Measurements from ENCODE around the gene PTK7.

DNA sequence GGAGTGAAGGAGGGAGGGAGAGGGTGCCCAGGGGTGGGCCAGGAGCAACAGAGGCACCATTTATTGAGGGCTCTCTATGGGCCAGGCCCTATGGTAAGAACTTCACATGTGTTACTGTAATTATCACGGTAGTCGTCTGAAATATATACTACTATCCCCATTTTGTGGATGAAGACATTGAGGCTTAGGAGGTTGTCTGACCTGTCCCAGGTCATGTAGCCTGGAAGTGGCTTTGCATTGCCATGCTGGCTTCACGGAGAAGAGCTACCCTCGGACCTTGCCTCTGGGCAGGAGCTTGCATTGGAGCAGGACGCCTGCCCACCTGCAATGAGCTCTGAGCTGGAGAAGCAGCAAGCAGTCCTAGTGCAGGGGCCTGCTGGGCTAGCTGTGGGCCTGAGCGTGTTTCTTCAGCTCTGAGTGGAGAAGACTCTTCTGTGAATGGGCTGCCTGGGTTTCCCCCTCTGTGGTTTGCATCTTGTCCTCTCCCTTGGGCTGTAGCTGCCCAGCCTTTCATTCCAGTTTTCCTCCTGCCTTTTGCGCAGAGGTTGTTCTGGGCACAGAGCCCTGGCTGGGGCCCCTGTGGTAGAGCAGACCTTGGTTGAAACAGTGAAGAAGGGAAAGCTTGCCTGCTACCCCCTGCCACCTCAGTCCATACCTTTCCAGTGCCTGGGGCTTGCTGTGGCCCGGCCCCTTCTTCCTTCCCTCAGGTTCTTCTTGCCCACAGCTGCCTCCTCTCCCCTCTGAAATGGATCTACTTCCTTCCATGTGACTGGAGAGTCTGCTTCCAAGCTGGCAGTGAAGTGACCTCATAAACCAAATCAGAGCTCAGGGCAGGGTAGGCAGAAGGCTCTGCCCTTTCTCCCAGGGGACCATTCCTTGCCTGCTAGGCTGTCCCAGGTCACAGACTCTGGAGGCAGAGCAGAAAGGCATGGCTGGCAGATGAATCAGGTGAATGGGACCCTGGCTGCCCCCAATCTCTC lies 70.9 kb downstream of the PTK7 start:
- TF ChIP-seq TAF1 (IDR thresholded peaks at IDR 0.05; ENCODE audit: borderline replicate concordance, insufficient read depth, low read length) (no peak), POLR2AphosphoS5 (IDR thresholded peaks at IDR 0.05; ENCODE audit: low read depth, low read length) (no peak)

All from PFSK-1 (cell line).